HG02973 (cell line): ENCODE results near the gene ATP2C1.
"Not testable (repeated sequence)": the region's sequence is repeated elsewhere in the genome, so short reads cannot be mapped to it uniquely, and the experiment has no call there.

Experiments used
- ATAC-seq: cut with Tn5 transposase; IDR thresholded peaks from one replicate; pipeline ENCODE4 v1.9.1; 2021; ENCODE audit warnings: moderate library complexity; ENCODE audit not compliant: unreplicated experiment

Gene ATP2C1, protein sequence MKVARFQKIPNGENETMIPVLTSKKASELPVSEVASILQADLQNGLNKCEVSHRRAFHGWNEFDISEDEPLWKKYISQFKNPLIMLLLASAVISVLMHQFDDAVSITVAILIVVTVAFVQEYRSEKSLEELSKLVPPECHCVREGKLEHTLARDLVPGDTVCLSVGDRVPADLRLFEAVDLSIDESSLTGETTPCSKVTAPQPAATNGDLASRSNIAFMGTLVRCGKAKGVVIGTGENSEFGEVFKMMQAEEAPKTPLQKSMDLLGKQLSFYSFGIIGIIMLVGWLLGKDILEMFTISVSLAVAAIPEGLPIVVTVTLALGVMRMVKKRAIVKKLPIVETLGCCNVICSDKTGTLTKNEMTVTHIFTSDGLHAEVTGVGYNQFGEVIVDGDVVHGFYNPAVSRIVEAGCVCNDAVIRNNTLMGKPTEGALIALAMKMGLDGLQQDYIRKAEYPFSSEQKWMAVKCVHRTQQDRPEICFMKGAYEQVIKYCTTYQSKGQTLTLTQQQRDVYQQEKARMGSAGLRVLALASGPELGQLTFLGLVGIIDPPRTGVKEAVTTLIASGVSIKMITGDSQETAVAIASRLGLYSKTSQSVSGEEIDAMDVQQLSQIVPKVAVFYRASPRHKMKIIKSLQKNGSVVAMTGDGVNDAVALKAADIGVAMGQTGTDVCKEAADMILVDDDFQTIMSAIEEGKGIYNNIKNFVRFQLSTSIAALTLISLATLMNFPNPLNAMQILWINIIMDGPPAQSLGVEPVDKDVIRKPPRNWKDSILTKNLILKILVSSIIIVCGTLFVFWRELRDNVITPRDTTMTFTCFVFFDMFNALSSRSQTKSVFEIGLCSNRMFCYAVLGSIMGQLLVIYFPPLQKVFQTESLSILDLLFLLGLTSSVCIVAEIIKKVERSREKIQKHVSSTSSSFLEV

DNA sequence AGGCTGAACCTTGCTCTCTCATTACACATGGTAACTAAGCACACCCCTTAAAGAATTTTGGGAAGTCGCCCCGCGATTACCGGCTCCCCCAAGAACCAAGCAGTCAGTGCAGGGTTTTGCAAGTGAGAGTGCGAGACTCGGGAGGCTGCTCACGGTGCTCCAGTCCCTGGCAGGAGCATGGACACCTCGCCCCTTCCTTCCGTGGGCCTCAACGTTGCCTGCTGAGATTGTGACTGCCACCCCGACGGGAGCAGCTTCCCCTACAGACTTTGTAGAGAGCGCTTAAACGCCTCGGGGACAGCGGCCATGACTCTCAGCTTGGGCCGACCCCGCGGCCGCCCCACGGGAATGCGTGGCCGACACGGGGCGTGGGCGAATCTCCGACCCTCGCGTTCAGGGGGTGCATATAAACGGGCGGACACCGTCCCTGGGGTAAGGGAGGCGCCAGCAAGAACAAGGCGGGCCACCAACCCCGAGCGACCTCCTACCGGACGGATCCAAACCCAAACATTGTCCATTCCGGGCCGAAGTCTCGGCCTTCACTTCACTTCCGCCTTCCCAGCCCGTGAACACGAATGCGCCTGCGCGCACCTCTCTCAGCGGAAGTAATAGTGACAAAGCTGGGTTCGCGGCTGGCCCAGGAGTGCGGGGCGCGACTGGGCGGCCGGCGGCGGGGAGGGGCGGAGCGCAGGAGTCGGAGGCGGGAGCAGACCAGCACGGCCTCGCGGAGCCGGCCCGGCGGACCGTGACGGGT lies at the start of gene ATP2C1:
Gene ATP2C1, plus strand, starts transcription at position 709 of the 754 bp plus-strand sequence. CDS start 686 bp downstream, outside the sequence.
- peak; percentile 89 for ATAC-seq

DNA sequence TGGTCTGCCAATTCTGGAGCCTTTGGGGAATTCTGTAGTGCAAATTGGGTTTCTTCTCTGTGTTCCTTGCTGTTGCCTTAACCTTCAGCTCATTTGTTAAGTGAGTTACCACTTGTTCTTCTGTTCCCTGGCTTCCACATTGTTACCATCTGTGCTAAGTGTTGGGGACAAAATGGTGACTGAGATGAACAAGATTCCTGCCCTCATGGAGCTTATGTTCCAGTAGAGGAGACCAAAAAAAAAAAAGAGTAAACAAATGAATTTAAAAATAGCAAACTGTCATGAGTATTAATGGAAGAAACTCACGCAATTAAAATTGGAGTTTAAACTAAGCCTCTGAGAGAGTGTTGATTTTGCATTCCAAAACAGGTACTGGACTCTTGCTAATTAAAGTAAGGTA lies 49.4 kb upstream of the ATP2C1 start:
- ATAC-seq = no peak

DNA sequence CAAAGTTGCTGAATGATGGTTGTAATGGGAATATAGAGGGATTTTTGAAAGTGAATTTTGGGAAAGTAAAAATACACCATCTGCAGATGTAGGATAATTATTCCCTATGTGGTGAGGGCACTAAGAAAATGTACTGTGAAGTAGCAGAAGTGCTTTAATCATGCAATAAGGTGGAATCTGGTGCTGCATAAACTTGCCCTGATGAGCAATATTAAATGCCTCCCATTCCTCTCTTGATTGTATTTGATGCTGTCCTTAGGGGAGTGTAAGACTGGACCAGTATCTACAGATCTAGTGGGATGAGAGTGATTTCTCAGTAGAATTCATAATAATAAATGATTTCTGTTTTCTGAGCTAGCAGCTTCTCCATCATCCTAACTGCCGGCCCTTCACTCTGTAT lies 47.7 kb upstream of the ATP2C1 start:
- no peak for ATAC-seq

DNA sequence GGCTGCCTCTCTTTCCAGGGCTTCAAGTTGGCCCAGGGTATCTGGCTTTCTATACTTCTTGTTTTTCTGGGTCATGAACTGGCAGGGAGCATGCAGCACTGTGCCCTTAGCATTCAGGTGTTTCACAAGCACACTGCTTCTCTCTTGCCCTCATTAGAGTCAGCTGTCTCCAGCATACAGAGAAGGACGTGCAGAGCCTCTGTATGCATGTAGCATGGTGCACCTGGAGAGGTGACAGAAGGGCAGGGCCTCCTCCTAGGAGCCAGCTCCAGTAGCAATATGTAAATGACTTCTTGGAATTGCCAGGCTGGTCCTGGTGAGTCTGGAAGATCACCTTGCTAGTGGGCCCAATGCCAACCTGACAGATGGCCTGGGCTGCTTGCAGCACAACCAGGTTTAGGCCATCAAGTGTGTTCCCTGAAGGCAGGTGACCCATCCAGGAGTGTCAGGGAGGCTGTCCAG lies 44.8 kb upstream of the ATP2C1 start:
- no peak for ATAC-seq

DNA sequence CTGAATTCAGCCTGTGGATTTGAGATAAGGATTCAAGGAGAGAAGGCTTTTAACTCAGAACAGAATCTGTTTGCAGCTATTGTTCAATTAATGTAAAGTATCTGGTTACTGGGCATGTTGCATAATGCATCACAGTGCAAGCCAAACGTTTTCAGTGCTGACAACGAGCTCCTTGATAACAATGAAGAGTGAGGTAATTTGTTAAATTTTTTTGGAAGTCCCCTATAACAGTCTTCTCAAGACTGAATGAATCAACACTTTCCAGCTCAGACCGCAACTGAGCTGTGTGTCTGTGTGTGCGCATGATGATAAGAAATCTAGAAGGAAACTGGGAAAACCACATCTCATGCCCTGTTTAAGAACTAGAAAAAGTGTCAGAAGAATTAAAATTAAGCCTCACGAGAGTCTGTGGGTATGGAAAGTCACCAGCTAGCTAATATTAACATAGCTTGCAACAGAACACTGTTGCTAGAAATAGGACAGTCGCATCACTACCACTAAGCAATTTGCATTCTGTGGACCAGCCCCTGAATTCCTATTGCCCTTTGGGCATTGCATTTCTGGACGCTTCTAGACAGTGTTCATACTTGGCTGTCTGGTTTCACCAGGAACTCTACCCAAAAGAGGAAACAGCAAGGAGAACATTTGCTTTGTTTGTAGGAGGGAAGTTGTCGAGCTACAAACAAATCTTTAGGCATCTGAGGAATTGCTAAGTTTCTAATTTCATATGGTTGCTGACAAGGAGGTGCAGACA lies 43.7 kb upstream of the ATP2C1 start:
- ATAC-seq = peak; percentile 78

DNA sequence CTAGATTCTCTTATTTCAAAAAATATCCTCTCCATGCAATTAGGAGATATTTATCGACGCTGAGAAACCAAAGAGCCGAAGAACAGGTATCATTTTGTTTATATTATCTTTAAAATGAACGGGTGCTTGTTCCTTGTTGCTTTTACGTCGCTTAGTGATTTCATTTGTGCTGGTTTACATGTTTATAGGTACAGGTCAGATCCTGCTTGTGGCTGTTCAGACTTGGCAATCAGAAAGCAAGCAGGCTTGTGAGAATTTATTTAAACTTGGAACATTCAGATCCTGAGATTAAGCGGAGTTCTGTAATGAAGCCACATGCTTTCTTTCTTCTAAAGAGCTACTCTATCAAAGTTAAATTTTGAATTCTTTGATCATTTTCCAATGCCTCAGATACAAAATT lies 43.0 kb upstream of the ATP2C1 start:
- ATAC-seq = no peak

DNA sequence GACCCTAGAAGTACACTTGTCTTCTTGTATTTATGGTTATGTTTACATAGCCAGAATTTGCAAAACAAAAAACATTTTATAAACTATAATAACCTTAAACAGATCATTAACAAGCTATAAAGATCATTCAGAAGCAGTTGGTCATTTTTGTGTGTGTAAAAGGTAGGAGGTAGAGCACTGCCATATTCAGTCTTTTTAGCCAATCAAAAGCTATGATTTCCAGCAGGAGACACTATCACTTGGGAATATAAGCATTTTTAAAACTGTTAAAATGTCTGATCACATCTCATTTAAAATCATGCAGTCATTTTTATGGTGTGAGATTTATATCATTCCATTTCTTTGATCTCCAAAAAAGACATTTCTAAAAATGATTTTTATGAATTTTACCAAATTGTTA lies 42.6 kb upstream of the ATP2C1 start:
- no peak for ATAC-seq

DNA sequence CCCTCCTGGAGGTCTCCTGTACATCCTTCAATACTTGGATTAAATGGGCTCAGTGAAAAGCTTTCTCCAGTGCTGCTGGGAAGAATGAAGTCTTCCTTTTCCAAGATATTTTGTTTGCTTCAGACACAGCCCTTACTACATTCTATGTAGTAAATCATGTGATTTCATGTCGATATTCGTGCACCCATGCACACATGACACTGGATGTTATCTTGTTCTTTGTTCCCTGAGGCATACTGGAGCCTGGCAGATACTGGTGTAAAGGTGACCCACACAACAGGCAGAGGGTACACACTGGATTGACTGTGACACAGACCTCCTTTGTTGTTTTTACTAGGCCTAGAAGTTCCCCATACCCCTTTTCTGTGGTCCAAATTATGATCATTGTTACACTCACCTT lies 40.3 kb upstream of the ATP2C1 start:
- no peak for ATAC-seq

DNA sequence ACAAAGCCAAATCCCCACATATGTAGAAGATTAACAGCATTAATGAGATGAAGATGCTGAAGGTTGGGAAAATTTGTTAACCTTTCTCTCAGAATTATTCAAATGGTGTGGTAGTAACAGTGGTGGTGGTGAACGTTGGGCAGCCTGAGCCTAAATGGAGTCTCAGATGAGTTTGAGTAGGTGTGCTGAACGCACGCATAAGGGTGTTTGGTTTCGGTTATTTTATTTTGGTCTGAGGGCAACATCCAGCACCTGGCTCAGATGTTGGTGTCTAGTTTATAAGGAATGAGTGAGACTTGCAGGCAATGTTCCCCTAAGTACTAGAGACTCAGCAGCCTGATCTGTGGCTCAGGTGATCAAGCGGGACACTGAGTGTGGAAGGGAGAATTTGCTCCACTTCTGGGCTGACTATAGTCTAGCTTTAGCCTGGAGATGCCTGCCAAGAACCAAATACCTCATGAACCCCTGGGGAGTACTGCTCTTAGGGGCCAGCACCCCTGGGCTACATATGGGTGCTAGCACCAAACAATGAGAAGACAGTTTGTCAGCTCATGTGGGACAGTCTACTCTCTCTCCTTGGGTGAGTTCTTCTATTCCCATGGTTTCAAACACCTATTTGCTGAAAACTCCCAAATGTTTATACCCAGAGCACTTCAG lies 39.5 kb upstream of the ATP2C1 start:
- ATAC-seq = peak; percentile 34

DNA sequence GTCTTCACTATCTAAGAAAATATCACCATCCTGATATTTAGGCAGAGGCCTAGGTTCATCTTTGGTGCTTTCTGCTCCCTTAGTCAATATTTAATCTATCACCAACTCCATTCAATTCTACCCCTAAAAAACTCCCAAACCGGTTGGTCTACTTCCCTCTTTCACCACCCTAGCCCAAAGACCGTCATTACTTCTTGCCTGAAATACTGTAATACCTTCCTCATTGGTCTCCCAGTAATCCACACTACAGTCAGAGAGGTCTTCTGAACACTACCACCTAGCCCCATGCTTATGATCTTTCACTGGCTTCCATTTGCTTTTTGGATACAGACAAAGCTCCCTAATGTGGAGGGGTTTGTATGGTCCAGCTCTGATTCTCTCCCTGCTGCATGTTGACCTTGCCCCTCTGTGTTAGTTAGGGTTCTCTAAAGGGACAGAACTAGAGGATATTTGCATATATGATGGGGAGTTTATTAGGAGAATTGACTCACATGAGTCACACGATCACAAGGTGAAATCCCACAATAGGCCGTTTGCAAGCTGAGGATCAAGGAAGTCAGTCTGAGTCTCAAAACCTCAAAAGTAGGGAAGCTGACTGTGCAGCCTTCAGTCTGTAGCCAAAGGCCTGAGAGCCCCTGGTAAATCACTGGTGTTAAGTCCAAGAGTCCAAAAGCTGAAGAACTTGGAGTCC lies 36.4 kb upstream of the ATP2C1 start:
- ATAC-seq = peak; percentile 30

DNA sequence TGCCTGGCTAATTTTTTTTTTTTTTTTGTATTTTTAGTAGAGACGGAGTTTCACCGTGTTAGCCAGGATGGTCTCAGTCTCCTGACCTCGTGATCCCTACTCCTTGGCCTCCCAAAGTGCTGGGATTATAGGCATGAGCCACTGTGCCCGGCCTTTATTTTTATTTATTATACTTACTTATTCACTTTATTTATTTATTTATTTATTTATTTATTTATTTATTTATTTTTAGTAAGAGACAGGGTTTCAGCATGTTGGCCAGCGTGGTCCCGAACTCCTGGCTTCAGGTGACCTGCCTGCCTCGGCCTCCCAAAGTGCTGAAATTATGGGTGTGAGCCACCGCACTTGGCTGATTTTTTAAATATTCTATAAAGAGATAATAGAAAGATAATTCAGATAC lies 31.8 kb upstream of the ATP2C1 start:
- ATAC-seq = not testable (repeated sequence)

DNA sequence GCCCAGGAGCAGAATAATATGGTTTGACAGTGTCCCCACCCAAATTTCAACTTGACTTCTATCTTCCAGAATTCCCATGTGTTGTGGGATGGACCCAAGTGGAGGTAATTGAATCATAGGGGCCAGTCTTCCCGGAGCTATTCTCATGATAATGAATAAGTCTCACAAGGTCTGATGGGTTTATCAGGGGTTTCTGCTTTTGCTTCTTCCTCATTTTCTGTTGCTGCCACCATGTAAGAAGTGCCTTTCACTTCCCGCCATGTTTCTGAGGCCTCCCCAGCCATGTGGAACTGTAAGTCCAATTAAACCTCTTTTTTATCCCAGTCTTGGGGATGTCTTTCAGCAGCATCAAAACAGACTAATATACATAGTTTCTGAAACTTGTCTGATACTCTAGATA lies 28.4 kb upstream of the ATP2C1 start:
- ATAC-seq = no peak

DNA sequence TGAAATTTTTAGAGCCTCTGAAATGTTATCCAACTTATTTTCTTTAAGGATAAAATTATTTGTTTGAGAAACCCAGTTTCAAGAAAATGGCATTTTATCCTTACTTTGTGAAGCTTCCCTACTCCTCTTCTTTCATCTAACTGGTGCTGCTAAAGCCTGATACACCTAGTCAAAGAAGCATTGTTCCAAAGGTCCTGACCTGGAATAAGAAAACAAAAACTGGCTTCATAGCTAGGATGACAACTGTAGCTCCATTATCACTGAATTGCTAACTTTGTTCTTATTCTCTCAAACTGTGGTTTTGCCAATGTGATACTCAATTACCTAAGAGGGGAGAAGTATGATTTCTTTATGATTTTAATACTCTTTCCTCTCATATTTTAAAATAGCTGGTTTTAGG lies 27.6 kb upstream of the ATP2C1 start:
- ATAC-seq = no peak

DNA sequence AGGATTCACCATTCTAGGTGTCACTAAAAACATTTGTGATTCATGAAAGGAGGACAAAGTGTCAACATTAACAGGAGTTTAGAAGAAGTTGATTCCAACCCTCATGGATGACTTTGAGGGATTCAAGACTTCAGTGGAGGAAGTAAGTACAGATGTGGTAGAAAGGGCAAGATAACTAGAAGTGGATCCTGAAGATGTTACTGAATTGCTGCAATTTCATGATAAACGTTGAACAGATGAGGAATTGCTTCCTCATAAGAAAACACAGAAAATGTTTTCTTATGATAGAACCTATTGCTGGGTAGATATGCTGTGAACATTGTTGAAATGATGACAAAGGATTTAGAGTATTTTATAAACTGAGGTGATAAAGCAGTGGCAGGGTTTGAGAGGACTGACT lies 23.5 kb upstream of the ATP2C1 start:
- no peak for ATAC-seq

DNA sequence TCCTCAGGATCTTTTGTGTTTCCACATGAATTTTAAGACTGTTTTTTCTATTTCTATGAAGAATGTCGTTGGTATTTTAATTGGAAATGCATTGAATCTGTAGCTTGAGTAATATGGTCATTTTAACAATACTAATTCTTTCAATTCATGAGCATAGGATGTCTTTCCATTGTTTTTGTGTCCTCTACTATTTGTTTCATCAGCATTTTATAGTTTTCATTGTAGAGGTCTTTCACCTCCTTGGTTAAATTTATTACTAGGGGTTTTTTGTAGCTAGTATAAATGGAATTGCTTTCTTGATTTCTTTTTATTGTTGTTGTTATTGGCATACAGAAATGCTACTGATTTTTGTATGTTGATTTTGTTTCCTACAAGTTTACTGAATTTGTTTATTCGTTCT lies 17.3 kb upstream of the ATP2C1 start:
- ATAC-seq = no peak

DNA sequence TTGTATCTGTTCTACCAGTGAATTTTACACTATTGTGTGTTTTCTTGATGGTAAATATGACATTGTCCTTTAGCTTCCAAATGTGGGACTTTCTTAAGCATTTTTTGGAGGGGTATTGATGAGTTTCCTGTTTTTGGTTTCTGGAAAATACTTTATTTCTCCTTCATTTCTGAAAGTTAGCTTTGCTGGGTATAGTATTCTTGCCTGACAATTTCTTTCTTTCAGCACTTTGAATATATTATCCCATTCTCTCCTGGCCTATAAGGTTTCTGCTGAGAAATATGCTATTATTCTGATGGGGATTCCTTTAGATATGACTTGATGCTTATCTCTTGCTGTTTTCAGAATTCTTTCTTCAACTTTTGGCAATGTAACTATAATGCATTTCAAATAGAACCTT lies 15.4 kb upstream of the ATP2C1 start:
- no peak for ATAC-seq

DNA sequence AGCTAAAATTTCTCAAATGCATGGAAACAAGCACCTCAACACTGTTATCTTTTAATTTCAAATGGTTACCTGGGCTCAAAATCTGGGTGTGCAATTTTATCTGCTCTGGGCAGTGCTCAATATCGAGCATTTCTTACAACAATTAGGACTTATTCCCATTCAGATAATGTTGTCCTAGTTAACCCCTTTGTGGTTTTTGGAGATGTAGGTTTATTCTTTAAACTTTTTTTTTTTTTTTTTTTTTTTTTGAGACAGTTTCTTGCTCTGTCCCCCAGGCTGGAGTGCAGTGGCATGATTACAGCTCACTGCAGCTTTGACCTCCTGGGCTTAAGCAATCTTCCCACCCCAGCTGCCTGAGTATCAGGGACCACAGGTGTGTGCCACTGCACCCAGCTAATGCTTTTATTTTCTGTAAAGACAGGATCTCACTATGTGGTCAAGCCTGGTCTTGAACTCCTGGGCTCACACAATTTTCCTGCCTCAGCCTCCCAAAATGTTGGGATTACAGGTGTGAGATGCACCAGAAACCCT lies 4.4 kb upstream of the ATP2C1 start:
- no peak for ATAC-seq

DNA sequence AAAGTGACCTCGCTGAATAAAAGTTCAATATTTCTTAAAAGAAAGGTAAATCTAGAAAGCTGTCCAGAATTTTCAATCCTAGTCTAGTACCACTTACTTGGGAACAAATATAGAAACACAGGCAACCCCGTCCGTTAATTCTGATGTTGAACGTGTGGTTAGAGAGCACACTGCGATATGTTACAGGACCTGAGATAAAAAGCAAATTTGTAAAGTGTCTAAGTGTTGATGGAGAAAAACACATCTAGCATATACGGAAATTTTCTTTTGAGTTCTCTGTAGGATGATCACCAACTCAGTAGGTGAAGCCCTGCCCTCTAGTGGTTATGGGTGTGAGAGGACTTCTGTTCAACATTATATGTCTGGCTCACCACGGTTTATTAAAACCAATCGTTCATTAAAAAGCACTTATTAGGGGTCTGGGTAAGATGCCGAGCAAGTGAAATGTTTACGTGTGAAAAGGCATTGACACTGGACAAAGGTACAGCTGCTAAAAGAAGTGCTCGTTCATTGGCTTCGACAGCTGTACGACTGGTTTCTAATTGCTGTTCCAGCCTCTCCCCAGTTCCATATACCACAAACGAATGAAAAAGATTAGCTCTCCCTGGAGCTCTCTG lies 1.0 kb upstream of the ATP2C1 start:
- peak; percentile 38 for ATAC-seq
